VCaP (cell line): Measurements from ENCODE around the gene RPUSD2.

Experiments used
- H3K27ac ChIP-seq: fragments of 450-650 bp; 2 replicates; pipeline ENCODE4 v1.5.1; 2017
- CTCF ChIP-seq: fragments of 450-650 bp; conservative IDR thresholded peaks from 2 replicates; pipeline ENCODE4 v1.5.1; 2017; ENCODE audit warnings: mild to moderate bottlenecking, moderate library complexity

RPUSD2 gene

GRCh38 chr15:40623361-40623760 is 54.3 kb downstream of the RPUSD2 start:
- H3K27ac ChIP-seq = no peak overlapping the region
- no peak for TF ChIP-seq CTCF
